GM12891 (cell line): ENCODE measurements around the gene PRXL2A.

Source experiments
- PAX5 ChIP-seq: IDR thresholded peaks from 2 replicates; pipeline ENCODE4 v1.6.1; 2011; ENCODE audit warnings: low read length, moderate library complexity, mild to moderate bottlenecking; ENCODE audit not compliant: insufficient read depth, severe bottlenecking
- POLR2A ChIP-seq: IDR thresholded peaks from 2 replicates; pipeline ENCODE4 v1.6.1; 2011; ENCODE audit warnings: low read depth, low read length, control low read depth
- POLR2AphosphoS5 ChIP-seq: IDR thresholded peaks from 2 replicates; pipeline ENCODE4 v1.6.1; 2011; ENCODE audit warnings: low read depth, low read length, control low read depth
- POU2F2 ChIP-seq: IDR thresholded peaks from 2 replicates; pipeline ENCODE4 v1.6.1; 2011; ENCODE audit warnings: low read depth, mild to moderate bottlenecking, control low read depth, low read length, moderate library complexity
- SPI1 ChIP-seq: IDR thresholded peaks from 2 replicates; pipeline ENCODE4 v1.6.1; 2011; ENCODE audit warnings: low read depth, low read length, control low read depth
- TAF1 ChIP-seq: IDR thresholded peaks from 2 replicates; pipeline ENCODE4 v1.6.1; 2011; ENCODE audit warnings: low read depth, low read length, control low read depth

DNA sequence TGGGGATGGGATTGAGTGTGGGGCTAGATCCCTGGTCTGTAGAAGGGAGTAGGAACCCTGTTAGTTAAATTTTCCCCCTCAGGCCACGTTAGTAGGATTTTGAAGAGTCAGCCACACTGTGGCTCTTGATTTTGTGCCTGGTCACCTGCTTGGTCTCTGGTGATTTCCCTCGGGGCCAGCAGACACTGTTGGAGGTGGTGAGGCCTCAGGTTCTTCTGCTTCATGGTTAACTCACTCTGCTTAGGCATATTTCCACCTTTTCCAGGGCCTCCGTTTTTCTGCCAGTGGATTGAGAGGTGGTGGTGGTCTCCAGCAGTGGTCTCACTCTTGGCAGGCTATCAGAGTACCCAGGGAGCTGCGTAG, 49.9 kb downstream of the PRXL2A start:
- TF ChIP-seq SPI1 = no peak
- no peak for TF ChIP-seq TAF1
- no peak for TF ChIP-seq POLR2A
- no peak for TF ChIP-seq POLR2AphosphoS5
- no peak for TF ChIP-seq POU2F2
- no peak for TF ChIP-seq PAX5
